HL-60 (cell line): ENCODE data around the gene PPP1R17.

Experiments
- DNase-seq, 2 experiments: peaks; one replicate each; pipeline ENCODE4 v3.0.0-alpha.2; 2010 to 2020; ENCODE audit warnings: low read depth in 1 of 2, low spot score in 1 of 2
- H3K27ac ChIP-seq: fragments of 250-450 bp; sonication (Bioruptor Pico); replicated peaks from 2 replicates; pipeline ENCODE4 v1.5.1; 2020; ENCODE audit warnings: mild to moderate bottlenecking, moderate library complexity
- H3K27me3 ChIP-seq: fragments of 250-450 bp; sonication (Bioruptor Pico); 2 replicates; pipeline ENCODE4 v1.5.1; 2021; ENCODE audit warnings: mild to moderate bottlenecking, moderate library complexity; ENCODE audit not compliant: insufficient read depth, poor library complexity, severe bottlenecking
- H3K4me3 ChIP-seq: replicated peaks from 2 replicates; pipeline ENCODE4 v1.5.1; 2011; ENCODE audit warnings: mild to moderate bottlenecking, control low read depth, low read length; ENCODE audit not compliant: insufficient read depth
- CTCF ChIP-seq: IDR thresholded peaks from one replicate; pipeline ENCODE4 v1.5.1; 2011; ENCODE audit warnings: low read length, control low read depth, inconsistent platforms; ENCODE audit not compliant: insufficient read depth
- GABPA ChIP-seq: IDR thresholded peaks from 2 replicates; pipeline ENCODE4 v1.6.1; 2012; ENCODE audit warnings: low read depth
- POLR2AphosphoS5 ChIP-seq: IDR thresholded peaks from 2 replicates; pipeline ENCODE4 v1.6.1; 2012; ENCODE audit warnings: low read depth
- SPI1 ChIP-seq: IDR thresholded peaks from 2 replicates; pipeline ENCODE4 v1.6.1; 2012; ENCODE audit warnings: low read depth, mild to moderate bottlenecking, borderline replicate concordance
- TF ChIP-seq, protein P1 (sequence below): IDR thresholded peaks from 2 replicates; pipeline ENCODE4 v1.6.1; 2012; ENCODE audit warnings: low read depth; ENCODE audit not compliant: insufficient replicate concordance

Gene PPP1R17

DNA sequence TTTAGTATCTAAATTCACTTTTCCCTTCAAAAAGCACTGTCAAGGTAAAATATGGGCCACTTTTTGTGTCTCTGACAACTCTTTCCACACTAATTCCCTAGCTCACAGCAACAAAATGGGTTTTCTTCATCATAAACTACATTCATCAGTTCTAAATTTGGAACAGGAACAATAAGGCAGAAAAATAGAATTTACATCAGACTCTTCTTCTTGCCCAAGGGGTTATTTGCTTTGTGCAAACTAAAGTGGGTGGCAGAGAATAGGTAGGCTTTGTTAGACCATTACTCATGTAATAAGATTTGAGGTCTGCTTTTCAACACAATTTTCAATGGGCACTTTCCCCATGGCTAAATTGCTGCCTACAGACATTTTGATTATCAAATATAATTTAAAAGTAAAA lies 17.6 kb upstream of the PPP1R17 start:
- TF ChIP-seq CTCF (no peak), POLR2AphosphoS5 (no peak), GABPA (no peak), SPI1 (no peak)
- TF ChIP-seq, protein P1, sequence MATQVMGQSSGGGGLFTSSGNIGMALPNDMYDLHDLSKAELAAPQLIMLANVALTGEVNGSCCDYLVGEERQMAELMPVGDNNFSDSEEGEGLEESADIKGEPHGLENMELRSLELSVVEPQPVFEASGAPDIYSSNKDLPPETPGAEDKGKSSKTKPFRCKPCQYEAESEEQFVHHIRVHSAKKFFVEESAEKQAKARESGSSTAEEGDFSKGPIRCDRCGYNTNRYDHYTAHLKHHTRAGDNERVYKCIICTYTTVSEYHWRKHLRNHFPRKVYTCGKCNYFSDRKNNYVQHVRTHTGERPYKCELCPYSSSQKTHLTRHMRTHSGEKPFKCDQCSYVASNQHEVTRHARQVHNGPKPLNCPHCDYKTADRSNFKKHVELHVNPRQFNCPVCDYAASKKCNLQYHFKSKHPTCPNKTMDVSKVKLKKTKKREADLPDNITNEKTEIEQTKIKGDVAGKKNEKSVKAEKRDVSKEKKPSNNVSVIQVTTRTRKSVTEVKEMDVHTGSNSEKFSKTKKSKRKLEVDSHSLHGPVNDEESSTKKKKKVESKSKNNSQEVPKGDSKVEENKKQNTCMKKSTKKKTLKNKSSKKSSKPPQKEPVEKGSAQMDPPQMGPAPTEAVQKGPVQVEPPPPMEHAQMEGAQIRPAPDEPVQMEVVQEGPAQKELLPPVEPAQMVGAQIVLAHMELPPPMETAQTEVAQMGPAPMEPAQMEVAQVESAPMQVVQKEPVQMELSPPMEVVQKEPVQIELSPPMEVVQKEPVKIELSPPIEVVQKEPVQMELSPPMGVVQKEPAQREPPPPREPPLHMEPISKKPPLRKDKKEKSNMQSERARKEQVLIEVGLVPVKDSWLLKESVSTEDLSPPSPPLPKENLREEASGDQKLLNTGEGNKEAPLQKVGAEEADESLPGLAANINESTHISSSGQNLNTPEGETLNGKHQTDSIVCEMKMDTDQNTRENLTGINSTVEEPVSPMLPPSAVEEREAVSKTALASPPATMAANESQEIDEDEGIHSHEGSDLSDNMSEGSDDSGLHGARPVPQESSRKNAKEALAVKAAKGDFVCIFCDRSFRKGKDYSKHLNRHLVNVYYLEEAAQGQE, result no peak
- H3K27me3 ChIP-seq, result peaks cover 7% of the 10 kb centered on the region
- DNase-seq, result no peak
- H3K27ac ChIP-seq, result no peak overlapping the region
- H3K4me3 ChIP-seq, result no peak overlapping the region

DNA sequence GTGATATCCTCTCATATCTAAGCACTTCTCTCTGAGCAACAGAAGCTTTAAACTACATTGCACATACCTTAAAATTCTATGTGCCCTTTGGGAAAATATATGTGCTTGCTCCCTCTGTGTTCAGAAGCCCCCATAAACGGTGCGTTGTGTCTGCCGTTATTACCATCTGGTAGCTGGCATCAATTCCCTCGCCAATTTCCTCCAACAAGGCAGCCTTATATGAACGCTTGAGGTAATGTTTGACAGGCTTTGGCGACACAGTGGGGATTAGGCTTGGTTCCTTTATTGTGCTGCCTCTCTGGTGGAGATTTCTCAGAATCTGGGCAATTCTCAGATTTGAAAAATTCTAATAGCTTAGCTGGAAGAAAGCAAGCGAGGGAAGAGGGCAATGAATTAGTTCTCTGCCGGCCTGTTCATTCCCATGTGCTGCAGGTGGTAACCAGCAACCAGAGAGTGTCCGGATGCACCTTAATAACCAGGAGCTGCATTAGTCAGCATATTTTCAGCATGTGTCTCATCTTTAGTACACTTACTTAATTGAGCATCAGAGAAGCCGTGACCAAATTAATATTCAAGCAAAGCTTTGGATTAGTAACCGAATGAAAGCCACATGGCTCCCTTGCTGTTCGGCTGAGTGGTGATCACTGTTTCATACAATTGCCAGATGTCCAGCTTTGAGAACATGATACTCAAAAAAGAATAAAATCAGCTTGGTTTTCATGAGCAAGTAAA lies 7.3 kb upstream of the PPP1R17 start:
- no peak for DNase-seq
- Histone ChIP-seq H3K27me3 (peaks cover 3% of the 10 kb centered on the region), H3K27ac (no peak overlapping the region), H3K4me3 (no peak overlapping the region)
- TF ChIP-seq SPI1, result no peak
- TF ChIP-seq CTCF, result no peak
- TF ChIP-seq POLR2AphosphoS5, result no peak
- no peak for TF ChIP-seq GABPA
- TF ChIP-seq, protein P1, result no peak

DNA sequence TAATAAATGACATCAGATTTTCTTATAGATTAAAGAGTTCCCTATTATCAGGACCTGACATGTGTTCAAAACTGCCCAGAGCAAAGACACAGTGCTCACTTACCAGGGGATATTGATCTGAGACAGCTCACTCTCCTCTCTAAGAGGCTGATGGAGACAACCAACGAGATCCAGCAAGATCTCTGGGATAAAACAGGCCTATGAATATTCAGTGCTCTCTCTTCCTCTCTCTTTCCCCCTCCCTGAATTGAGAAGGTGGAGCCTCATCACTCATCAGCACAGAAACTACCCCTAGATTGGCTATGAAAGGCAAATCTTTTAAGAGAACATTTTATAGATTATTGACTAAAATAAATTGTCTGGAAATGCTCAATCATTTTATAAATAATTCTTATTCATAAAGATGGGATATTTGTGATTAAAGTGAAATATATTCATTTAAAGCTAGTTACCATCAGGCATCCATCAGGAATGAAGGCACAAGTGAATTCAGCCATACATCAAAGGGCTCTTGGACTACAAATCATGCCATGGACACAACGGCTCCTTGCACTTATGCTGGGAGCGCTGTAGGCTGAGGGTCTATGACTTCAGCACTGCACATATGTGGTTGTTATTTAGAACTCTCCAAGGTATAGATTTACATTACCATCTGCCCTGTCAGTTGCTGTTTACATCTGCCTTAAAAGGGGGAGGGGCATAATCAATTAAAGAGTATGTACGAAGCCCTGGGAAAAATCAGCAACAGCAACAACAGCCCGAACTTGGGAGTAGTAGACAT lies 3.4 kb upstream of the PPP1R17 start:
- DNase-seq, result no peak
- Histone ChIP-seq H3K27me3 (peaks cover 3% of the 10 kb centered on the region), H3K4me3 (no peak overlapping the region), H3K27ac (no peak overlapping the region)
- TF ChIP-seq, protein P1, result no peak
- TF ChIP-seq GABPA, result no peak
- no peak for TF ChIP-seq POLR2AphosphoS5
- no peak for TF ChIP-seq CTCF
- no peak for TF ChIP-seq SPI1
